GM12878 (cell line): ENCODE data around the gene SQOR.

Source experiments
- BRCA1 ChIP-seq: IDR thresholded peaks from 2 replicates; pipeline ENCODE4 v1.6.1; 2011; ENCODE audit warnings: low read depth, low read length, improper control_type of control experiment
- CTCF ChIP-seq, 3 experiments: IDR thresholded peaks in 2 of 3; conservative IDR thresholded peaks in 1 of 3; 2 replicates each; pipeline ENCODE4 v1.5.1; 2011; ENCODE audit warnings: low read depth in 3 of 3, low read length in 3 of 3, mild to moderate bottlenecking in 3 of 3, control low read depth in 2 of 3, moderate library complexity in 2 of 3, inconsistent platforms in 1 of 3, mixed read lengths in 1 of 3; ENCODE audit not compliant: control insufficient read depth in 2 of 3, insufficient read depth in 1 of 3; ENCODE audit errors: extremely low read depth in 1 of 3
- EZH2 ChIP-seq: IDR thresholded peaks from 2 replicates; pipeline ENCODE4 v1.6.1; 2012; ENCODE audit warnings: low read depth, mild to moderate bottlenecking, control low read depth, inconsistent platforms, low read length, borderline replicate concordance; ENCODE audit not compliant: control insufficient read depth
- HDAC6 ChIP-seq: fragments of 200-600 bp; sonication (generic); IDR thresholded peaks from one replicate; pipeline ENCODE4 v1.8.0; 2017; ENCODE audit warnings: antibody characterized with exemption; ENCODE audit not compliant: unreplicated experiment
- PBX3 ChIP-seq: IDR thresholded peaks from 2 replicates; pipeline ENCODE4 v1.6.1; 2011; ENCODE audit warnings: mild to moderate bottlenecking, low read depth, low read length, moderate library complexity; ENCODE audit not compliant: insufficient replicate concordance
- SMC3 ChIP-seq: IDR thresholded peaks from 2 replicates; pipeline ENCODE4 v1.6.1; 2011; ENCODE audit warnings: low read length, improper control_type of control experiment, borderline replicate concordance

GRCh38 chr15:45587095-45587862, 47.5 kb upstream of the SQOR start, which contains the start of gene BLOC1S6:
- no peak for TF ChIP-seq HDAC6
- TF ChIP-seq CTCF (IDR thresholded peaks at IDR 0.05 in 2 of 3, conservative IDR thresholded peaks at IDR 0.05 in 1 of 3; ENCODE audit: control insufficient read depth in 2 of 3, extremely low read depth in 1 of 3, insufficient read depth in 1 of 3, low read depth in 3 of 3, low read length in 3 of 3) = no peak
- 0 out of 2 replicates have a peak, but pooled peaks have one; percentile 35 for TF ChIP-seq BRCA1
- peak; percentile 16 for TF ChIP-seq PBX3
- no peak for TF ChIP-seq SMC3
- TF ChIP-seq EZH2 = no peak
